Mesenchymal stem cell (in vitro differentiated cells and primary cell): ENCODE data around the gene ALDH1L1.
A peak's percentile ranks its signal among the peaks of the same experiment; 100 is the strongest.

ENCODE experiments used
- DNase-seq: peaks from one replicate; pipeline ENCODE4 v3.0.0-alpha.2; 2013
- H2AFZ ChIP-seq: one replicate; pipeline ENCODE4 v1.6.1; 2013; ENCODE audit warnings: low read depth, mild to moderate bottlenecking, control low read depth, inconsistent platforms, low read length, moderate library complexity
- H2AK5ac ChIP-seq: 2 replicates; pipeline ENCODE4 v1.6.1; 2013; ENCODE audit warnings: low read length, moderate library complexity, mild to moderate bottlenecking, inconsistent platforms; ENCODE audit not compliant: severe bottlenecking
- H2BK120ac ChIP-seq: one replicate; pipeline ENCODE4 v1.6.1; 2013; ENCODE audit warnings: low read depth, mild to moderate bottlenecking, inconsistent platforms, low read length, moderate library complexity
- H2BK12ac ChIP-seq, 2 experiments: one replicate each; pipeline ENCODE4 v1.6.1; 2013; ENCODE audit warnings: inconsistent platforms in 2 of 2, low read length in 2 of 2, mild to moderate bottlenecking in 2 of 2, moderate library complexity in 2 of 2, control low read depth in 1 of 2
- H2BK15ac ChIP-seq: one replicate; pipeline ENCODE4 v1.6.1; 2013; ENCODE audit warnings: mild to moderate bottlenecking, low read depth, inconsistent platforms; ENCODE audit not compliant: poor library complexity, severe bottlenecking
- H2BK5ac ChIP-seq: 2 replicates; pipeline ENCODE4 v1.6.1; 2013; ENCODE audit warnings: low read depth, mild to moderate bottlenecking, low read length, control low read depth, inconsistent platforms; ENCODE audit not compliant: poor library complexity, severe bottlenecking
- H3K14ac ChIP-seq, 2 experiments: one replicate each; pipeline ENCODE4 v1.6.1; 2013; ENCODE audit warnings: inconsistent platforms in 2 of 2, low read length in 2 of 2, control low read depth in 1 of 2, mild to moderate bottlenecking in 1 of 2, moderate library complexity in 1 of 2
- H3K18ac ChIP-seq, 2 experiments: one replicate each; pipeline ENCODE4 v1.6.1; 2013; ENCODE audit warnings: inconsistent platforms in 2 of 2, low read length in 2 of 2, control low read depth in 1 of 2, low read depth in 1 of 2, mild to moderate bottlenecking in 1 of 2
- H3K23ac ChIP-seq, 2 experiments: one replicate each; pipeline ENCODE4 v1.6.1; 2013; ENCODE audit warnings: inconsistent platforms in 2 of 2, low read length in 2 of 2, mild to moderate bottlenecking in 2 of 2, moderate library complexity in 2 of 2, control low read depth in 1 of 2
- H3K27ac ChIP-seq: 2 replicates; pipeline ENCODE4 v1.5.1; 2013; ENCODE audit warnings: mild to moderate bottlenecking, moderate library complexity, low read length, control low read depth, inconsistent platforms; ENCODE audit not compliant: poor library complexity, severe bottlenecking
- H3K27me3 ChIP-seq, 2 experiments: 2 replicates each; pipeline versions ENCODE4 v1.6.1 to v1.7.0; 2013; ENCODE audit warnings: low read length in 2 of 2, mild to moderate bottlenecking in 2 of 2, moderate library complexity in 2 of 2, control low read depth in 1 of 2, inconsistent platforms in 1 of 2; ENCODE audit not compliant: control insufficient read depth in 1 of 2, insufficient read depth in 1 of 2
- H3K36me3 ChIP-seq, 2 experiments: 2 replicates each; pipeline versions ENCODE4 v1.6.1 to v1.7.0; 2013; ENCODE audit warnings: low read length in 2 of 2, control low read depth in 1 of 2, inconsistent platforms in 1 of 2, low read depth in 1 of 2, mild to moderate bottlenecking in 1 of 2; ENCODE audit not compliant: insufficient read depth in 2 of 2, control insufficient read depth in 1 of 2
- H3K4ac ChIP-seq, 2 experiments: one replicate each; pipeline ENCODE4 v1.6.1; 2013; ENCODE audit warnings: inconsistent platforms in 2 of 2, low read length in 2 of 2, mild to moderate bottlenecking in 2 of 2, moderate library complexity in 2 of 2, control low read depth in 1 of 2, low read depth in 1 of 2
- H3K4me1 ChIP-seq: 2 replicates; pipeline ENCODE4 v1.6.1; 2013; ENCODE audit warnings: low read depth, low read length, control low read depth; ENCODE audit not compliant: control insufficient read depth, insufficient read depth
- H3K4me2 ChIP-seq: 2 replicates; pipeline ENCODE4 v1.6.1; 2013; ENCODE audit warnings: low read length, mild to moderate bottlenecking, inconsistent platforms; ENCODE audit not compliant: poor library complexity, severe bottlenecking
- H3K4me3 ChIP-seq, 2 experiments: 2 replicates each; pipeline versions ENCODE4 v1.5.1 to v1.7.0; 2013; ENCODE audit warnings: low read length in 2 of 2, mild to moderate bottlenecking in 2 of 2, control low read depth in 1 of 2, low read depth in 1 of 2; ENCODE audit not compliant: insufficient read depth in 1 of 2
- H3K79me1 ChIP-seq: replicated peaks from 2 replicates; pipeline ENCODE4 v1.6.1; 2013; ENCODE audit warnings: mild to moderate bottlenecking, control low read depth, low read length, inconsistent platforms; ENCODE audit not compliant: poor library complexity, severe bottlenecking
- H3K9ac ChIP-seq: 2 replicates; pipeline ENCODE4 v1.7.0; 2013; ENCODE audit warnings: mild to moderate bottlenecking, low read length, moderate library complexity
- H3K9me3 ChIP-seq: 2 replicates; pipeline ENCODE4 v1.7.0; 2013; ENCODE audit warnings: mild to moderate bottlenecking, low read length; ENCODE audit not compliant: control insufficient read depth
- H4K8ac ChIP-seq: one replicate; pipeline ENCODE4 v1.6.1; 2013; ENCODE audit warnings: inconsistent platforms, mild to moderate bottlenecking, low read length, moderate library complexity
- H4K91ac ChIP-seq: one replicate; pipeline ENCODE4 v1.6.1; 2013; ENCODE audit warnings: mild to moderate bottlenecking, low read length, inconsistent platforms
- WGBS: methylation state at CpG from one replicate; pipeline ENCODE4 v1.1.7; 2013; ENCODE audit warnings: mixed read lengths; 5-methylcytosine and 5-hydroxymethylcytosine counted together

The ALDH1L1 gene

GRCh38 chr3:126135071-126135405 is 45.3 kb downstream of the ALDH1L1 start:
- H3K36me3 ChIP-seq, result no peaks in the 10 kb centered on the region
- no peak overlapping the region for H3K14ac ChIP-seq
- H3K4me2 ChIP-seq, result no peak overlapping the region
- WGBS, result 93% methylated on average over 3 of the region's 3 CpGs
- no peak overlapping the region for H3K4ac ChIP-seq
- H3K27me3 ChIP-seq, result peaks cover 26 to 81% of the 10 kb centered on the region in 2 experiments
- no peak overlapping the region for H2BK5ac ChIP-seq
- H3K4me1 ChIP-seq, result peaks cover 2% of the 10 kb centered on the region
- DNase-seq, result no peak
- H2BK120ac ChIP-seq, result no peak overlapping the region
- no peak overlapping the region for H2AK5ac ChIP-seq
- no peaks in the 10 kb centered on the region for H3K9me3 ChIP-seq
- H4K8ac ChIP-seq, result no peak overlapping the region
- H4K91ac ChIP-seq, result no peak overlapping the region
- no peak overlapping the region for H3K27ac ChIP-seq
- H3K23ac ChIP-seq, result no peak overlapping the region
- no peak overlapping the region for H2BK15ac ChIP-seq
- H3K4me3 ChIP-seq, result no peak overlapping the region
- H3K9ac ChIP-seq, result no peak overlapping the region
- H2BK12ac ChIP-seq, result no peak overlapping the region
- no peaks in the 10 kb centered on the region for H3K79me1 ChIP-seq
- H2AFZ ChIP-seq, result no peak overlapping the region
- H3K18ac ChIP-seq, result no peak overlapping the region

- WGBS, result 43% methylated on average over 23 of the region's 23 CpGs
- Histone ChIP-seq H4K91ac (no peak overlapping the region), H3K9me3 (no peaks in the 10 kb centered on the region)
These were observed 46.0 kb downstream of the ALDH1L1 start for GRCh38 chr3:126134219-126134975.

GRCh38 chr3:126133606-126134005 is 46.8 kb downstream of the ALDH1L1 start:
- Histone ChIP-seq H3K9me3 (no peaks in the 10 kb centered on the region), H3K27ac (no peak overlapping the region), H3K79me1 (no peaks in the 10 kb centered on the region), H3K9ac (no peak overlapping the region), H4K91ac (no peak overlapping the region), H3K18ac (no peak overlapping the region), H2BK12ac (no peak overlapping the region), H3K4me2 (no peak overlapping the region), H2BK5ac (no peak overlapping the region), H2AFZ (no peak overlapping the region), H3K14ac (no peak overlapping the region), H2BK120ac (no peak overlapping the region), H3K4me1 (peaks cover 2% of the 10 kb centered on the region), H3K4ac (no peak overlapping the region), H3K4me3 (no peak overlapping the region), H3K23ac (no peak overlapping the region), H4K8ac (no peak overlapping the region), H2AK5ac (no peak overlapping the region), H3K27me3 (peaks cover 31 to 78% of the 10 kb centered on the region in 2 experiments), H2BK15ac (no peak overlapping the region), H3K36me3 (no peaks in the 10 kb centered on the region)
- no peak for DNase-seq
- WGBS, result 75% methylated on average over 6 of the region's 6 CpGs

More at GRCh38 chr3:126134219-126134975, 46.0 kb downstream of the ALDH1L1 start:
- H3K4me2 ChIP-seq, result no peak overlapping the region
- DNase-seq, result peak; percentile 52
- H2AFZ ChIP-seq, result no peak overlapping the region
- H3K4me3 ChIP-seq, result no peak overlapping the region
- no peak overlapping the region for H3K23ac ChIP-seq
- no peak overlapping the region for H3K4ac ChIP-seq
- H4K8ac ChIP-seq, result no peak overlapping the region
- H3K27me3 ChIP-seq, result peaks cover 27 to 81% of the 10 kb centered on the region in 2 experiments
- H3K36me3 ChIP-seq, result no peaks in the 10 kb centered on the region
- no peaks in the 10 kb centered on the region for H3K79me1 ChIP-seq
- no peak overlapping the region for H3K18ac ChIP-seq
- no peak overlapping the region for H3K9ac ChIP-seq
- peaks cover 2% of the 10 kb centered on the region for H3K4me1 ChIP-seq
- H2AK5ac ChIP-seq, result no peak overlapping the region
- H2BK12ac ChIP-seq, result no peak overlapping the region
- no peak overlapping the region for H2BK5ac ChIP-seq
- H3K27ac ChIP-seq, result no peak overlapping the region
- H2BK120ac ChIP-seq, result no peak overlapping the region
- no peak overlapping the region for H3K14ac ChIP-seq
- H2BK15ac ChIP-seq, result no peak overlapping the region

GRCh38 chr3:126132751-126133511 is 47.5 kb downstream of the ALDH1L1 start:
- Histone ChIP-seq H3K27ac (no peak overlapping the region), H4K8ac (no peak overlapping the region), H2BK12ac (no peak overlapping the region), H3K9ac (no peak overlapping the region), H3K14ac (no peak overlapping the region), H3K9me3 (no peaks in the 10 kb centered on the region), H3K36me3 (no peaks in the 10 kb centered on the region), H3K23ac (peak overlapping the region in 1 of 2 experiments; percentile 66), H3K4ac (no peak overlapping the region), H3K4me3 (no peak overlapping the region), H2AK5ac (no peak overlapping the region), H3K27me3 (peaks cover 31 to 78% of the 10 kb centered on the region in 2 experiments), H3K18ac (no peak overlapping the region), H4K91ac (no peak overlapping the region), H2BK5ac (no peak overlapping the region), H2BK120ac (no peak overlapping the region), H2AFZ (no peak overlapping the region), H2BK15ac (no peak overlapping the region), H3K79me1 (no peaks in the 10 kb centered on the region), H3K4me1 (peaks cover 2% of the 10 kb centered on the region), H3K4me2 (no peak overlapping the region)
- 48% methylated on average over 14 of the region's 14 CpGs for WGBS
- peak; percentile 14 for DNase-seq
